Measurements from ENCODE around the gene IBSP.

DNA sequence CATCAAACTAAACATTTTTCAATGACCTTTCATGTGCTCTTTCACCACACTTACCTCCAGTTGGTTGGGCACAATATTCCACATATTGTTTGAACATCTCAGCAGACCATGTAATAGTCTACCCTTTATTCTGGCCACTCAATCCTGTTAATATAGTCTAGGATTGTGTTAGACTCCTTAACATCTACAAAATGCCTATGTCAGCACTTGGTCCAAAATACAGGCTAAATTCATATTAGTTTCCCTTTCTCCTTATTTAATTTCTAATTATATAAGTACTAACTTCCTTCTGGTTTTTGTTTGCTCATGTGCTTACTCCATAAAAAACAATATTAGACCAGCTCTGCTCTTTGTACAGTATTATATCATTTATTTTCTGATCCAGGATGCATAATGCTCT, 54.5 kb downstream of the IBSP start:
- TF ChIP-seq CTCF (IDR thresholded peaks at IDR 0.05) = no peak
- no peak for TF ChIP-seq POLR2A (IDR thresholded peaks at IDR 0.05; ENCODE audit: low read depth)
- TF ChIP-seq POLR2AphosphoS5 (IDR thresholded peaks at IDR 0.05) = no peak
